M059J (cell line): Measurements from ENCODE around the gene HIVEP3. TPM values are rescaled to one million over a fixed set of nuclear protein-coding genes. Genes with fewer than 3 reads are reported as not detected.

Source experiments
- DNase-seq: peaks from one replicate; pipeline ENCODE4 v3.0.0-alpha.2; 2012; ENCODE audit warnings: low read depth
- total RNA-seq: library from RNA; depleted of rRNA; stranded (reverse); fragments of >200 nt; shearing (Covaris generic); gene quantifications from 2 replicates; pipeline ENCODE4 v1.2.3, GENCODE V29; 2014

HIVEP3 gene
- total RNA-seq, 1 experiment from 2014 or later: 4.2 TPM

DNA sequence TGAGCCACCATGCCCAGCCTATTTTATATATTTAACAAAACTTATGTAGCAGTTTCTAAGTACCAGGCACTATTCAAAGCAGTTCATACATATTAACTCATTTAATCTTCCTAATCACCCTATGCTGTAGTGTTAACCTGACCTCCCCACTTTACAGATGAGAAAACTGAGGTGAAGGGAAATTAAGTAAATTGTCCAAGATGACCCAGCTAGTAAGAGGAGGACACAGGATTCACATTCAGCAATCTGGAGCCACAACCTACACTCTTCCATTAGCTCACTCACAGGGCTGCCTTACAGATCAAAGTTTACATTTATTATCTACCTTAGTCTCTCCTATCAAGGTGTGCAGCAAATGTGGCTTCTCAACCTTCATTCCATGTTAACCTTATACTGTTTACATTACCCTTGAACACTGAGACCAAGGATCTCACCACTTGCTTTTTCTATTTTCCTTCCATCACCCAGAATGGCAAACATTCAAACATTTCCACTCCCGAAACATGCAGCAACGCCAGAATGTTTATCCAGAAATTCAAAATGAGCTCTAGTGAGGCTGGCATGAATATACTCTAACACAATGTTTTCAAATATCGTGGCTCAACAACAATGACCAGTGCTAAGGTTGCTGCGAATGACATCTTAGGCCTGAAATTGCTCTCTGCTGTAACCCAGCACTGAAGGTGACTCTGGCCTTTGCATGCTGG, 24.5 kb downstream of the HIVEP3 start:
- no peak for DNase-seq

DNA sequence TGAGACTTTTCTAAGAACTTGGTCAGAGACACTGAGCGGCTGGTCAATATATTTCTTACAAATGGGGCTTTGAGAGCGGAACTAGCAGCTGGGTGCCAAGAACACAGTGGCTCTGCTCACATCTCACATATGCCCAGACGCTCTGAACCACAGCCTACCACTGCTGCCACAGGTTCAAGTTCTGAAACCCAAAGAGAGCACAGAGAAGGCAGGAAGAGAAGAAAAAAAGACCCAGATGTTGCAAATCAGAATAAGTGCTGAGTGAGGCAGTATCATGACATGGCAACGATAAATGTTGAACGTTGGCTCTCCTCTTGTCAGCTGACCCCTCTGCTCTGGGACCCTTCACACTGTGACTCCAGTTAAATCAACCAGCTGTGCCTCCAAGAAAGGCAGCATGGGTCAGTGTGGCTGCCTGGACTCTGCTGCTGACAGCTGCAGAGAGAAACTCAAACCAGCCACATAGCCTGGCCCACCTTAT, 26.4 kb downstream of the HIVEP3 start:
- DNase-seq: no peak

DNA sequence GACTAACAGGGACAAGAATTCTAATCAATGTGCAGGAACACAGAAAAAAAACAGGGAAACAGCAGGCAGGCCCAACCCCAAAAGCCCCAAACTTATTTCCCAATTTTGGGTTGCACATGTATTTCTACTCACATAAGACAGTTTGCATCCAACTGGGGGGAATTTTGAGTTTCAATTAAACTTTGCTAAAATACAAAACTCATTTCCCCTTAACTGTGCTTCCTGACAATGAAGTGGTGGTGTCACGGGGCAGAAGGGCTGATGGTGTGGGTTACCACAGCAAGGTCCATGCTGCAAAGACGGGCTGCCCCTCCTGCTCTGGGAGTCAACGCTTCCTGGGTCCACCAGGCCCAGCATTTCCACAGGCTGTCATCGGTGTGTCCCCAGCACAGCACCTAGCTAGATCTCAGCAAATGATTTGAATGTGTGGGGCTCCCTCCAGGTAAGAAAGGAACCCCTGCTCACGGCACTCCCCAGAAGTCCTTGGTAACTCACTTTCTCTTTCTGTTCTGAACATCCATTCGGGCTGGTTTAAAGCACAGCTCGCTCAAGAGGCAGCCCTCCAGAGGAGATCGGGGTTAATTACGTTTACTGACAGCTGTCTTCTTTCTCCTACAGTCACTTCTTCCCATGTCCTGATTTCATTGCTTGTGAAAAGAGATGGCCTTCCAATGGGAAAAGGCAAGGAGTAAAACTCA, 27.4 kb downstream of the HIVEP3 start:
- peak; percentile 79 for DNase-seq

DNA sequence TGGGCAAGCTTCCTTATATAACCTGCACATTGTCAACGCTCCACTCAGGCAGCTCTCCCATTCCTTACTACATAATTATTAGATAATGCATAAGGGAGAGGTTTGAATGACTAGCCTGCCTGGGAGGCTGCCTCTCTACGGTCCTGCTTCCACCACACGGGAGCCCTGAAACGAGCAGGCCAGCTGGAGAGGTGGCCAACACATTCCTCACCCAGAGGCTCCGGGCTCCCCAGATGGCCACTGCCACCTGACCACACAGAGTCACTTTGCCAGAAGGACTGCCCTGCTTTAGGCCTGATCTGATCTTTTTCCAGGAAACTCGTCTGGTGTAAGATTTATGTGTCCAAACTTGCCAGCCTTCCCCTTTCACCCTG, 27.9 kb downstream of the HIVEP3 start:
- DNase-seq: peak; percentile 81

DNA sequence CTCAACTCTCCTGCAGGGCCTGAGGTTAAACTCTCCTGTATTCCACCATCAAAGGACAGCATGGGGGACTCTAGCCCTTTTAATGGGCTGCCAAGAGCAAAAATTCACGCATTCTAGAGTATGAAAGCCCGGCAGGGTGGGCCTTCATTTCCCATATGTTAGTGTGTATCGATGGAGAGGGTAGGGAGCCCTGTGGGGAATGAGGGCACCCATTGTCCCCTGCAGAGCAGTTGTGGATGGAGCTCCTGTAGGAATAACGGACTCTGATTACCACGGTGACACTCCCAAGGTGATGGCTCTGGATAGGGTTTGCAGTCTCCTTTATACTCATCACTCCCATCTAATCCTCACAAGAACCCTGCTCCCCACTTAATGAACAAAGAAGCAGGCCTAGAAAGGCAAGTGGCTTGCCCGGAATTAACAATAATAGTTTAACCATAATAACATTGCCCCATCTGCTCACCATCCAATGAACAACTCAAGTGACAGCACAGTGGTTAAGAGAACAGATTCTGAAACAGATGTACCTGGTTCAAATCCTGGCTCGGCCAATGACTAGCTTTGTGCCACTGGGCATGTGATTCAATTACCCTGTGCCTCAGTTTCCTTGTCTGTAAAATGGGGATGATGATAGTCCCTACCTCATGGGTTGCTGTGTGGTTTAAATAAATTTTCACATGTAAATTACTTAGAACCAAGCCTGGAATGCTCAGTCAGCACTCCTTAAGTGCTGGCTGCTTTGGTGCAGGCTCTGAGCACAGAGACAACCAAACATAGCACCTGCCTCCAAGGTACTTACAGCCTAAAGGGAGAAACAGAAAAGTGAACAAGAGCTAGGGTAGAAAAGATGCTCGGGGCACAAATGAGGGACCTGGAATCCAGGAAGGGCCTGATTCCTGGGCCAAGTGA, 29.0 kb downstream of the HIVEP3 start:
- DNase-seq: no peak

DNA sequence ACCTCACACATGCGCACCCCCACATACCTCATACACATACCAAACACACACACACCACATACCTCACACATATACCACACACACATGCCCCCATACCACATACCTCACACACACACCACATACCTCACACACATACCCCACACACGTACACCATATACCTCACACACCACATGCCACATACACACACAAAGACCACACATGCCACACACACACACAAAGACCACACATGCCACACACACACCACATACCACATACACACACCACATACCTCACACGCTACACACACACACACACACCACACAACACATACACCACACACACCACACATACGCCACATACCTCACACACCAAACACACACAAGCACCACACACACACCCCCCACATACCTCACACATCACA, 30.0 kb downstream of the HIVEP3 start:
- no peak for DNase-seq

DNA sequence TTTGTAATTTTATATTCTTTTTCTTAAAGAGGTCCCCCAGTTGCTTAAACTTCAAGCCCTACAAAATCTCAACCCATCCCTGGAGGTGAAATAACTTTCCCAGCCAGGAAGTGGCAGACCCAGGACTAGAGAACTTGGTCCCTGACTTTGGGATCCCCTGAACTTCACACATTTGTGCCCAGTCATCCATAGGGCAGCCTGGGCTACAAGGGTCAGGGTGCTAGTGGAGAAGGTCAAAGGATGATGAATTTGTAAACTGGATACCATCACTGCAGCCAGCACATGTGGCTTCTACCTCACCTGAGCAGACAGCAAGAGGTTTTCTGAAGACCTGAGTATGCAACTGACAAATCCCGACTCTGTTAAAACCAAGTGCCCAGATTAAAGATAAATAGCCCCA, 31.4 kb downstream of the HIVEP3 start:
- no peak for DNase-seq

DNA sequence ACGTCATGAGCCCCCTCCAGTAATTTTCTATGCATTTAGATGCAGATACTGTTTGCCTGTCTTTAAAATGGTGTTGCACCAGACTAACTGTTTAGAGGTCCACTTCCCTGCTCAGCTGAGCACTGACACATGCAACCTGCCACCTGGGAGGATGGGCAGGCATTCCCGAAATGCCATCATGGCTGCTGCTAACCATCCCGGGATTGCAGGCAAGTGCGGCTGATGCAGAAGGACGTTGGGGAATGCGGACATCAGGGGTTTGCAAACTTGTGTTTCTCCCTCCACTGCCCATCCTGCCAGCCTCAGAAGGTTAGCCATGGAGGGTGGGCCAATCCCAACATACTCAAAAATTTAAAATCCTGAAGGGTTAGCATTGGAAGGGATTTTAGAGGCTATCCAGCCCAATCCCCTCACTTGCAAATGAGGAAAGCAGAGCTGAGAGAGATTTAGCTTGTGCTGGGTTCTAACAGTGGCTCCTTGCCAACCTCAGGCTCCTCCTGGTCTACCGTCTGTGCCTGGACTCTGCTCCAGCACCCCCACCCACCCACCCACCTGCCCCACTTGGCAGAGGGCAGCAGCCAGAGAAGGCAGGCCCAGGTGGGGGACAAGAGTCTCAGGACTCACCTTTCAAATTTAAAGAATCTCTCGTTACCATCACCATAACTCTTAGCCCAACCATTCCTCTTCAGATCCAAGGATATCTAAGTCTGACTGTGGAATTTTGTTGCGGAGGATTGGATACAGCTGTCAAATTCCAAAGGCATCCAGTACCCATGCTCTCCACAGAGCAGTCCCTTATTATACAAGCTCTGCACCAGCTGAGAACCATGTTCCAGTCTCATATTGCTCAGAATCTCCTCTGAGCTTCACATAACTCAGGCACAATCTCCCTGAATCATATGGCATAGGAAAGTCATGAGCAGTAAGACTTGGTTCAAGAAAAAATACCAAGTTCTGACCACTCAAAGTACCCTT, 34.2 kb downstream of the HIVEP3 start:
- DNase-seq: no peak

DNA sequence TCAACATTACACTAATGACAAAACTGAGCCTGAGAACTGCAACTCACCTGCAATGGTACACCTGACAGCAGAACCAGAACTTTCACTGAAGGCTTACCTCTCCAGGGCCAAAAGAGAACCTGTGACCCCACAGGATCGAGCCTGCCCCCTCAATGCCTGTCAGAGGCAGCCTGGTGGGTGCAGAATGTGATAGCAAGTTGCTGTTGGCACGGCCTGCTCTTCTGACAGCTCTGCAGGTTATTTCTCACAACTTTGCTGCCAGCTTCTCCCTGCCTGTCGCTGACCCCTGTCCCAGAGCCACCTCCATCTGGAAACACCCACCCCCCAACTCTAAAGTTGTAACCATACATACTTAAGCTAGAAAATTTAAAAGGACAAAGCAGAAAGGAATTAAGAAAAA, 35.2 kb downstream of the HIVEP3 start:
- no peak for DNase-seq

DNA sequence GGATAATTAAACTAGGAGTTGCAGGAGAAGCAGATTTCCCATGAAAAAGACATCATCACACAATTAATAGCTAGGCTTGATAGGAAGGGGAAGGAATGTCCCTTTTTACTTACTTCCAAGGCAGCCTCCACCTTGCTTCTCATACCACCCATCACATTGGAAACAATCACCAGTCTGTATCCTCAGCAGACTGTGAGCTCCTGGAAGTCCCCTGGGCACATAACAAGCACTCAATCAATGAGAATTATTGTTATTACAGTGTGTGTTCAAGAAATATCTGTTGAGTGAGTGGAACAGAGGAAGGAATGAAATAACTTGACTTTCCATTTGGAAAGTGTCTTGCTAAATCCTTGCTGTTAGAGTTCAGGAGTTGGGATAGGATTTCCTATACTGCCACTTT, 36.2 kb downstream of the HIVEP3 start:
- no peak for DNase-seq

DNA sequence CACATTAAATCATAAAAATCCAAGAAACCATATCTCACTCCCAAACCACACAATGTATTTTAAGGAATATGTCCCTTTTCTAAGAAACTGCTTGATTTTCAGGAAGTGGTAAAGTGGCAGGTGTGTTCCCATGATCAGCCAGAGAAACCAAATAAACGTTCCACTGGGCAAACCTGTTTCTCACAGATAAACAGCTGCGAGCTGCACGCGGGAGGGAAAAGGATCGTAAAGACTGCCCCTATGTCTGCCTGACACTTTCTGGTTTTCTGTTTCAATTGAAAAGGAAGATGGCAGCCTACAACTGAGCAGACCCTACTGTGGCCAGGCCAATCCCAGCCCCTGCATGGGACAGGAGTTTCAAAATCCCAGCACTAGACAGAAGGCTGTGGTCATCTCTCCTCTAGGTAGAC, 36.6 kb downstream of the HIVEP3 start:
- DNase-seq: no peak

DNA sequence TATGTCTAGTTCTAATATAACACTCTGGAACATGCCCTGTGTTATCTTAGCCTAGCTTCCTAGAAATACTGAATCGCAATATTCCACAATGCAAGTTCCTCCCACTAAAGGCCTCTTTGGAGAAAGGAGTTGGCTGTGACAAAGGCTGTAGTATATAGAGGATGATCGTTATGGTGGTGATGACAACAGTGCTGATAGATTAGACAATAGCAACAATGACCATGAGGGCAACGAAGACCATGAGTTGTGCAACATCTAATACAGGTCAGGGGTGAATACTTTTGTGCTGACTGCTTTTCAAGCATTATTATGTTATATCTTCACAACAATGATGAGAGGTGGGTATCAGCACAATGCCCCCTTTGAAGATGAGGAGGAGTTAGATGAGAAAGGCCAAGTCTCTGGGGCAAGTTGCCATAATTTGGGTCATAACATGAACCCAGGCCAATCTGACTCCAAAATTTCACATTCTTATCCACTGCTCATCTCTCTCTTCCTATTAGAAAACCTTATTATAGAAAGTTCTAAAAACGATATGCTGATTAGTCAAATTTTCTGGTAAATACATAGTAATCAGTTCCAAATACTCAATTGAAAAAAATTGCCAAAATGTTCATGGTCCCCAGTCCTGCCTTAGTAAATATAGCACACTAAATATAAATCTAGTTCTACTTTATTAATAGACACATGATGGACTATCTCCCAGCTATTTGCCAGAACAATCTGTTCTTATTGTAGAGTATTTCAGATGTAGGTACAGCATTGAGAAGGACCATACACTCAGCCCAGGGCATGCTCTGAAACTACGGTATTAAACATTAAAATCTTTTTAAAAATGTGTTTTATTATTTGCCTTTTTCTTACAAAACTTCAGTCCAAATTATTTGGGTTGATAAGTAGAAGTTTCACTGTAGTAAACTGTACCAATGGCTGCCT, 37.5 kb downstream of the HIVEP3 start:
- DNase-seq: no peak

DNA sequence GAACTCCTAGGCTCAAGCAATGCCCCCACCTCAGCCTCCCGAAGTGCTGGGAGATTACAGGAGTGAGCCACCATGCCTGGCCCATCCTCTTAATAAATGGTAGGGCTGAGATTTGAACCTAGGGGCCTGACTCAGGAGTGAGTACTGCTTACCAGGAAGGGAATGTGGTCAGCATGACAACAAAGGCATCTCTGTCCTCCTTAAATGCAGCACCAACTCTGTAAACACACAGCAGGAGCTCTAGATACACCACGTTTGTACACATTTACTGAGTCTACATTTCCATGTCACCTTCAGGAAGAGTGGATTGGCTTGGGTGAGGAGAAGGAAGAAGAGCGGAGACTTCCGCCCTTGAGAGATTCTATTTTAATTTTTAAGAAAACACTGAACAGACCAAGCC, 38.5 kb downstream of the HIVEP3 start:
- DNase-seq: peak; percentile 66

DNA sequence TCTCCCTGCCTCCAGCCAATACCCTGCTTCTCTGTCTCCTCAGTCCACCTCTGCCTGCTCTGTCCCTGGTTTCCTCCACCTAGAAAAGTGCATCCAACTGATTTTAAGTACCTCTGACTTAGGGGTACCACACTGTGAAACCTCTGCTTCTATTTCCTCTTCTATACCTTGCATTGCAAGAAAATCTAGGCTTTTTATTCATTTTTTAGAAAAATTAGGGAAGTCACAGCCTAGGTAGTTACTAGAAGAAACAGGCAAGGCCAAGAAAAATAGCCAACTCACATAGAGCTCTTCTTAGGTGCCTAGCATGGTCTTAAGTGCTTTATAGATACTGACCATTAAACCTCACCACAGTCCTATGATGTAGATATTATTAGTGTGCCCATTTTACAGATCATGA, 39.1 kb downstream of the HIVEP3 start:
- DNase-seq: no peak

DNA sequence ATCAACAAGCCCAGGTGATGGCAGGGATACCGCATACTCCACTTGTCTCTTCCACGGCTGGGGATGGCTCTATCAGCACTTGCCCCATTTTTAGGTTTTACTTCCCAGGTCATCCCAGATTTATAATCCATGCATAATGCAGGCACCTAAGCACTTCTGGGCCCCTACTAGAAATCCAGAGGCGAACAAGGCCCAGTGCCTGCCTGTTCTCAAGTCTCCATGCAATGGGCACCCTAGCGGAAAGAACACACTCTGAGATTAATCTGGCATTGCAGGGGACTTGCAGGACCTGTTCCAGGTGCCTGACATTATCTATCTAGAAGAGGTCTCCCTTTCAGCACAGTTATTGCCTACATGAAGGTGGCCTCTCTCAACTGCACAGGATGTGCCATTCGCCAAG, 39.8 kb downstream of the HIVEP3 start:
- DNase-seq: no peak

DNA sequence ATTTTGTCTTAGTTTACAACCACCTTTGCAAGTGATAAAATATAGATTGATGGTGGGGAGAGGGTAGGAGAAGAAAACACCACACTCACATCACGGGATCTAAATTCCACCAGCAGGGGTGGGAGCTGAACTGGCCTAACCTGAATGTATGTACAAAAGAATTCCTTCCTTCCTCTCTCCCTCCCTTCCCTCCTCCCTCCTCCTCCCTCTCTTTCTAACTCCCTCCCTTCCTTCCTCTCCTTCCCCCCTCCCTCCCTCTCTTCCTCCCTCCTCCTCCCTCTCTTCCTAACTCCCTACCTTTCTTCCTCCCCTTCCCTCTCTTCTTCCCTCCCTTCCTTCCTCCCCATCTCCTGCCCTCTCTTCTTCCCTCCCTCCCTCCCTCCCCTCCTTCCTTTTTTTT, 40.2 kb downstream of the HIVEP3 start:
- DNase-seq: no peak

DNA sequence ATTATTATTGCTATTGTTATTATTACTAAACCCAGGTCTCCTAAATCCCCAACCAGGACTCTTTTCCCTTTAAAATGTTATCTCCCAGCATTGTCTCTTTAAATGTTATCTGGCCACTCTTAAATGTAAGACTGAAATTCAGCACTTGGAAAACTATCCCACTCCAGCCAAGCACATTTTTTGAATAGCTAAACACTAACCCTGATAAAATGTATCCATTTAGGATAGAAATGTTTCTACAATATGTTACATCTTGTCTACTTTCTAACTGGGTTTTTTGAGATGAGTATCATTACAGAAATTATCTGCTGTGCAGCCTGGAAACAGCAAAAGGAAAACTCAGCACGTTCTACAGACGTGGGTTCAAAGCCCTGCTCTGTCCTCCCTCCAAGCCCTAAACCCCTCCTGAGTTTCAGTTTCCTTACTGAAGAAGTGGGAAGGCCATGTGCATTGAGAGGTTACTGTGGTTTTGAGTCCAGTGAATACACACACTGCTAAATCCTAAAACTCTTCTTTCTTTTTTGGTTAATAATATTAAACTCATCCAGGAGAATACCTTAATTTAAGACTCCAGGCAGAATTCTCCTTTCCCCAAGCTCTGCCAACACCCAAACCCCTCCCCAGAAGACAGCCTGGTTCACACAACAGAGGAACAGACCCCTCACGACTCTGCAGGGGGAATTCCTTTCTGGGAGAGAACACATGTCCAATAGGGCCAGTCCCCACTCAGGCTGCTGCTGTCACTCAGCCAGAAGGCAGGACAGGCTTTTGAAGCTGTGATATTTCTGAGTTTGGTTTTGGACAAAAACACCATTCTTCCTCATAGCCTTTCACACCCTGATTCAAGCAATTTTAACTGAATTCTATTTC, 41.9 kb downstream of the HIVEP3 start:
- DNase-seq: peak; percentile 35

DNA sequence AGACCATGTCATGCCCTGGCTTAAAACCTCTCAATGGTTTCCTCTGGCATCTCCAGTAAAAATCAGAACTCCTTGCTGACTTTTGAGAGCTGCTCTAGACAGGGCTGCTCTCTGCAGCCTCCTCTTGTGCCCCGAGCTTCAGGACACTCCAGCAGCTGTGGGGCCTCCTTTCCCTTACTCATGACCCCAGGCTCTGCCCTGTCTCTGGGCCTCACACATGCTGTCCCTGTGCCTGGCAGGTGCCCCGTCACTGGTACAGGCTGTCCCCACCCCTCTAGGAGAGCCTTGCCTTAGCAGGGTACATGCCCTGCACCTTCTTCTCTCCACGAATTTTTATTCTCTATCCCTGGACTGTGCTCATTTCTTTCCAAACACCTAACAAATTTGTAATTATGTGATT, 43.2 kb downstream of the HIVEP3 start:
- no peak for DNase-seq

DNA sequence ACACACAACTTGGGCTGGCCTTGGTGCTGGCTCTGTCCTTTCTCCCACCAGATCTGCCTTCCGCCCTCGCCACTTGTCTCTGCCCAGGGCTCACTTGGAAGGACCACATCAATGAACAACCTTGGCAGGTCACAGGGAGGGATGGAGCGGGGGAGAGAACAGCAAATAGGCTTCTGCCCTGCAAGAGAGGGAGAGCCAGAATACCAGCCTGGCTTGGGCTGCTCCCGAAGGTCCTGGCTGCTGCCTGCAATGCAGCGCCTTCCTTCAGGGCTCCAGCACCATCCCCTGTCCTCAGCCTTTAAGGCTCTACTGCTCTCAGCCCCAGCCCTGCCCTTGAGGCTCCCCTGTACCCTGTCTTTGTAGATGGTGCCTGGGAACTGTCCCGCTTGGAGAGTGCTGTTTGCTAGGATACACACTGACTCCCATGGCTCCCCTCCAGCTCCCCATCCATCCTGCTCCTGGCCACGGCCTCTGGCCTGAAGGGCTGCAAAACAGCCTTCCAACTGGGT, 43.8 kb downstream of the HIVEP3 start:
- DNase-seq: no peak
